GM19043 (cell line): ENCODE results near the gene SMIM24.
"Not testable (repeated sequence)": the region's sequence is repeated elsewhere in the genome, so short reads cannot be mapped to it uniquely, and the experiment has no call there.

ENCODE experiments used
- ATAC-seq: cut with Tn5 transposase; IDR thresholded peaks from one replicate; pipeline ENCODE4 v1.9.1; 2021; ENCODE audit warnings: low read depth; ENCODE audit not compliant: unreplicated experiment

SMIM24 gene

GRCh38 chr19:3515891-3516422 is 35.6 kb upstream of the SMIM24 start:
- ATAC-seq, result no peak

GRCh38 chr19:3514930-3515329 is 34.6 kb upstream of the SMIM24 start:
- no peak for ATAC-seq

- no peak for ATAC-seq
Measured at GRCh38 chr19:3513229-3514140, 33.2 kb upstream of the SMIM24 start.

- ATAC-seq, result no peak
Measured at GRCh38 chr19:3512562-3513228, 32.4 kb upstream of the SMIM24 start.

- ATAC-seq, result no peak
Measured at GRCh38 chr19:3511506-3512251, 31.4 kb upstream of the SMIM24 start.

- no peak for ATAC-seq
Measured at GRCh38 chr19:3510727-3511126, 30.4 kb upstream of the SMIM24 start.

DNA sequence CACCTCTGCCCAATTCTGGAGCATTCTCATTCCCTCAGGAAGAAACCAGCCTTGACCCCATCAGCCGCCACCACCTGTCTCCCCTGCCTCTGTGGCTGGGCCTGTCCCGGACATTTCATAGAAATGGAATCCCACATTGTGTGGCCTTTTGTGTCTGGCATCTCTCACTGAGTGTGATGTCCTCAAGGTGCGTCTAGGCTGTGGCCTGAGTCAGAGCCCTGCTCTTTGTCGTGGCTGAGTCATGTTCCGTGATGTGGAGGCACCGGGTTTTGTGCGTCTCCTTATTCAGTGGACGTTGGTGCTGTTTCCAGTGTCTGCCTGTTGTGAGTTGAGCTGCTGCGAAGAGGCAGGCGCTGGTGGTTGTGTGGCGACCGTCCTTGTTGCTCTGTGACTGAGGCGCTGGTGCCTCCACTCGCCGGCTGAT is 29.3 kb upstream of the SMIM24 start:
- no peak for ATAC-seq

DNA sequence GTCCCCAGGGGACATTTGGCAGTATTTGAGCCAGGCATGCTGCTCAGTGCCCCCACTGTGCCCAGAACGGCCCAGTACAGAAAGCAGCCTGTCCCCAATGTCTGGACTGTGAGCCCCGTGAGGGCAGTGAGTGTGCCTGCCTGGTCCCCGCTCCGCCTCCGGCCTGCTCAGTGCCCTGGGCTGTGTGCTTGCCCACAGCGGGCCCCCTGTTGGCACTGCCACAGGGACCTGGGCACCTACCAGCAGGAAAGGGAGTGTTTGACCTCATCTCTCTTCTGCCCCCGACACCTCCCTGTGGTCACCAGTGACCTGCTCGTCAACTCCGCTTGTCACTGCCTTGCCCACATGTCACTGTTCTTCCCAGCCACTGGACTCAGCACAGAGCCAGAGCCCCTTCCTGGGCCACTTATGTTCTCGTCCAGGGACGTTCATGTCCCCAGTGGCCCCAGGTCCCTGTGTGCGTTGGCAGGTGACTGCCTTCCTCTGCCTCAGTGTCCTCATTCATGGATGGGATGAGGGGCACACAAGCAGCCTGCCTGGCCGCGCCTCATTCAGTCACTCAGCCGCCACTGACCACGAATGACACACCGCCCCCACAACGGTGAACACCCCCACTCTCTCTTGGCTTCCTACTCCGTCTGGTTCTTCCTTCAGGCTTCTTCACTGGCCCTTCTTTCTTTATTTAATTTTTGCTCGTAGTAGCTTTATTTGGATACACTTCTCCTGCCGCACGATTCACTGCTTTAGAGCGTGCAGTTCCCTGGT is 28.6 kb upstream of the SMIM24 start:
- ATAC-seq, result no peak

DNA sequence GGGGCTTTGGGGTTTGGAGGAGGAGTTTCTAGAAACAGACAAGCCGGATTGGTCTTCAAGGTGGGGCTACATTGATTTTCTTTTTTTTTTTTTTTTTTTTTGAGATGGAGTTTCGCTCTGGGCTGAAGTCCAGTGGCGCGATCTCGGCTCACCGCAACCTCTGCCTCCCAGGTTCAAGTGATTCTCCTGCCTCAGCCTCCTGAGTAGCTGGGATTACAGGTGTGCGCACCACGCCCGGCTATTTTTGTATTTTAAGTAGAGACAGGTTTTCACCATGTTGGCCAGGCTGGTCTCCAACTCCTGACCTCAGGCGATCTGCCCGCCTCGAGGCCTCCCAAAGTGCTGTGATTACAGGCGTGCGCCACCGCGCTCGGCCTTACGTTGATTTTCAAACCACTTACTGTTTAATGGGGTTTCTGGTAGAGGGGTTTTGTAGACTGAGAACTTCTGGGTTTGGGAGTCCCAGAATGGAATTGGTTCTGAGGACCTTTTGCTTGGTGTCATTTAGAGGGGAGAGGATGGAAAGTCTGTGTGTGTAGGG is 27.9 kb upstream of the SMIM24 start:
- ATAC-seq, result not testable (repeated sequence)

- no peak for ATAC-seq
Measured at GRCh38 chr19:3507371-3508120, 27.2 kb upstream of the SMIM24 start.

DNA sequence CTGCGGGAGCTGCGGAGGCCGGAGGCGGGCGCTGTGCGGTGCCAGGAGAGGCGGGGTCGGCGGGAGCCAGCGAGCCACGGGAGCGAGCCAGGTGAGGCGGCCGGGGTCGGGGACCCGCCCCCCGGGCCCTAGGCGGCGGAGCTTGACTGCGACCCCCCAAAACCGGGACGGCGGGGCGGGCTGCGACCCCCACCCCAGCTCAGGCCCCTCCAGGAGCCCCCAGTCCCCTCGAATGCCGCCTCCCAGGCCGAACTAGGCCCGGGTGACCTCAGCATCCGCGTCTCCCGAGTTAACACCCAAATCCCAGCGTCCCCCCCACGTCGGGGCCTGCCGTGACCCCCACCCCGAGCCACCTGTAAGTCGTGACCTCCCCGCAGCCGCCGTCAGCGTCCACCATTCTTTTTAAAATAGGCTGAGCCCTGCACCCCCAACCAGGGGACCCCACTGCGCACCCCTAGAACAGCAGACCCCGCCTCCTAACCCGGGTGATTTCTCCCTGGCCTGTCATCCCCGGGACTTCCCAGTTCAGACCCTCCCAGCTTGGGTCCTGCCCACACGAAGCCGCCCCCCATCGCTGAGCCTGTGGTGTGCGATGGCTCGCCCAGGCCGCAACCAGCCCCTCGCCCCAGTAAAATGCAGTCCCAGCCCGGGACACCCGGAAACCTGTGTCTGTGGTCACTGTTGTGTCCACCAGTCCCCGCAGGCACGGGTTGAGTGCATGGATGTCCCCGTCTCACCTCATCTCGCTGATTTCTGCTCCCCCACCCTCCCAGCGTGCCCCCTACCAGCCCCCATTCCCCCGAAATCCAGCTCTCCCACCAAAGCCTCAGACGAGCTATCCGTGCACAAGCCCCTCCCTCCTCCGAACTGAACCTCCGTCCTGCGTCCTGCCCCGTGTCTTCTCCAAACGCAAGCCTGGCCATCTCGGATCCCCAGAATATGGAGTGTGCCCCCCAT is 26.3 kb upstream of the SMIM24 start:
- no peak for ATAC-seq

- ATAC-seq, result peak; percentile 86
Measured at GRCh38 chr19:3505598-3506383, 25.5 kb upstream of the SMIM24 start, which contains the start of gene FZR1. TSS of gene FZR1 (plus strand) at chr19:3506311. CDS start at chr19:3522990, 16,679 bp downstream.

- ATAC-seq, result no peak
Measured at GRCh38 chr19:3504735-3505134, 24.4 kb upstream of the SMIM24 start.

GRCh38 chr19:3503036-3503572 is 22.8 kb upstream of the SMIM24 start:
- ATAC-seq, result no peak

DNA sequence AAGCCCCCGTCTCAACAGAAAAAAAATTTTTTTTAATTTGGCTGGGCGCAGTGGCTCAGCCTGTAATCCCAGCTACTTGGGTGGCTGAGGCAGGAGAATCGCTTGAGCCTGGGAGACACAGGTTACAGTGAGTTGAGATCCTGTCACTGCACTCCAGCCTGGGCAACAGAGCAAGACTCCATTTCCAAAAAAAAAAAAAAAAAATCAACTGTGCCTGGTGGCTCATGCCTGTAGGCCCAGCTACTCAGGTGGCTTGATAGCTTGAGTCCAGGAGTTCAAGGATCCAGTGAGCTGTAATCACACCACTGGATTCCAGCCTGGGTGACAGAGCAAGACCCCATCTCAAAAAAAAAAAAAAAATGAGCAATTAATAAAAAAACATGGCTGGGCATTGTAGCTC is 21.5 kb upstream of the SMIM24 start:
- no peak for ATAC-seq

DNA sequence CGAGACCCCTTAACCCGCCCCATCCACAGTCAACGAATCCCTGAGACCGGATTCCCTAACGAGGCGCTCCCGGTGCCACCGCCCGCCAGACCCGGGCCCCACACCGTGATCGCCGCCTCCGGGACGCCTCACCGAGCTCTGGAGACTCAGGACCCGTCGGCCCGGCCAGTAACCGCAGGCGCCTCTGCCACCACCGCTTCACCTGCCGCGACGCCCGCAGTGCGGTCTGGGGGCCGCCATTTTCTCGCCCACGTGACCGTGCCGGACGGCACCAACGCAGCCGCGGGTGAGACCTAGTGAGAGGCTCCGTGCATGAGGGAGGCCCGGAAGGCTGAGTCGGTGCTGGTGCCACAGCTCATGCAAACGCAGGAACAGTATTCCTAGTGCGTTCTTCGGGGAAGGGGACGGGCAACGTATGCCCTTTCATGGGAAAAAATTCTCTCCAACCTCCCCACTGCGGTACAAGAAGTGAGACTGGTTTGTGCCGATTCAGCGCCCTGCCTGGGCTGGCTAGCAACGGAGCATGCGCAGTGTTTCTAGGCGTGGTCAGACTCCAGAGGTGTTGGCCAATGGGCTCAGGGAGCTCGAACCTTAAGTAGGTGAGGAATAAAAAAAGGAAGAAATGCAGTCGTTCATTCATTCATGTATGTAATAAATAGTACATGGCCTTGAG is 20.2 kb upstream of the SMIM24 start, which contains the start of gene DOHH:
Gene DOHH (minus strand): TSS at position 246 of the 673 bp plus-strand sequence. CDS start 3,860 bp downstream, outside the sequence.
- peak; percentile 84 for ATAC-seq
